ENCODE measurements around the gene ERC2.

Gene ERC2

GRCh38 chr3:55790596-55791350 is 677.5 kb downstream of the ERC2 start:
- H3K27me3 ChIP-seq (ENCODE audit: control insufficient read depth, insufficient read depth, low read length), result no peaks in the 10 kb centered on the region
- no peak overlapping the region for H2AFZ ChIP-seq
- no peak overlapping the region for H3K27ac ChIP-seq
- H3K4me2 ChIP-seq (ENCODE audit: low read length), result no peak overlapping the region
- H3K4me3 ChIP-seq (ENCODE audit: low read depth, low read length), result no peak overlapping the region
- H3K4me1 ChIP-seq, result peaks cover 5% of the 10 kb centered on the region
- H3K9ac ChIP-seq, result no peak overlapping the region
- H3K36me3 ChIP-seq (ENCODE audit: control insufficient read depth, insufficient read depth, low read length), result no peaks in the 10 kb centered on the region
- H3K9me3 ChIP-seq (ENCODE audit: control insufficient read depth, low read length), result no peaks in the 10 kb centered on the region
- no peak for TF ChIP-seq CTCF (IDR thresholded peaks at IDR 0.05)
- no peaks in the 10 kb centered on the region for H3K79me2 ChIP-seq

GRCh38 chr3:55789516-55789915 is 678.8 kb downstream of the ERC2 start:
- H3K27ac ChIP-seq, result no peak overlapping the region
- H3K9ac ChIP-seq, result no peak overlapping the region
- no peaks in the 10 kb centered on the region for H3K9me3 ChIP-seq (ENCODE audit: control insufficient read depth, low read length)
- H3K4me2 ChIP-seq (ENCODE audit: low read length), result no peak overlapping the region
- no peaks in the 10 kb centered on the region for H3K27me3 ChIP-seq (ENCODE audit: control insufficient read depth, insufficient read depth, low read length)
- no peak overlapping the region for H3K4me3 ChIP-seq (ENCODE audit: low read depth, low read length)
- TF ChIP-seq CTCF (IDR thresholded peaks at IDR 0.05), result no peak
- peaks cover 5% of the 10 kb centered on the region for H3K4me1 ChIP-seq
- no peak overlapping the region for H2AFZ ChIP-seq
- H3K79me2 ChIP-seq, result no peaks in the 10 kb centered on the region
- no peaks in the 10 kb centered on the region for H3K36me3 ChIP-seq (ENCODE audit: control insufficient read depth, insufficient read depth, low read length)

- no peaks in the 10 kb centered on the region for H3K9me3 ChIP-seq (ENCODE audit: control insufficient read depth, low read length)
- no peaks in the 10 kb centered on the region for H3K36me3 ChIP-seq (ENCODE audit: control insufficient read depth, insufficient read depth, low read length)
- no peak overlapping the region for H3K27ac ChIP-seq
- H3K9ac ChIP-seq, result no peak overlapping the region
- no peaks in the 10 kb centered on the region for H3K27me3 ChIP-seq (ENCODE audit: control insufficient read depth, insufficient read depth, low read length)
- TF ChIP-seq CTCF (IDR thresholded peaks at IDR 0.05), result no peak
- no peaks in the 10 kb centered on the region for H3K79me2 ChIP-seq
- no peaks in the 10 kb centered on the region for H3K4me1 ChIP-seq
- no peak overlapping the region for H2AFZ ChIP-seq
- no peak overlapping the region for H3K4me3 ChIP-seq (ENCODE audit: low read depth, low read length)
- H3K4me2 ChIP-seq (ENCODE audit: low read length), result no peak overlapping the region
These were observed 685.5 kb downstream of the ERC2 start for GRCh38 chr3:55782807-55783206.

- Histone ChIP-seq H3K27me3 (ENCODE audit: control insufficient read depth, insufficient read depth, low read length) (no peaks in the 10 kb centered on the region), H3K9ac (no peak overlapping the region), H3K36me3 (ENCODE audit: control insufficient read depth, insufficient read depth, low read length) (no peaks in the 10 kb centered on the region), H3K4me1 (no peaks in the 10 kb centered on the region), H3K27ac (no peak overlapping the region), H3K4me2 (ENCODE audit: low read length) (no peak overlapping the region), H2AFZ (no peak overlapping the region), H3K4me3 (ENCODE audit: low read depth, low read length) (no peak overlapping the region), H3K79me2 (no peaks in the 10 kb centered on the region), H3K9me3 (ENCODE audit: control insufficient read depth, low read length) (no peaks in the 10 kb centered on the region)
- TF ChIP-seq CTCF (IDR thresholded peaks at IDR 0.05), result no peak
These were observed 685.9 kb downstream of the ERC2 start for GRCh38 chr3:55782351-55782750.

- Histone ChIP-seq H3K36me3 (ENCODE audit: control insufficient read depth, insufficient read depth, low read length) (no peaks in the 10 kb centered on the region), H3K79me2 (no peaks in the 10 kb centered on the region), H2AFZ (no peak overlapping the region), H3K4me2 (ENCODE audit: low read length) (no peak overlapping the region), H3K9ac (no peak overlapping the region), H3K9me3 (ENCODE audit: control insufficient read depth, low read length) (no peaks in the 10 kb centered on the region), H3K27ac (no peak overlapping the region), H3K4me3 (ENCODE audit: low read depth, low read length) (no peak overlapping the region), H3K27me3 (ENCODE audit: control insufficient read depth, insufficient read depth, low read length) (no peaks in the 10 kb centered on the region), H3K4me1 (no peaks in the 10 kb centered on the region)
- TF ChIP-seq CTCF (IDR thresholded peaks at IDR 0.05), result no peak
These were observed 687.4 kb downstream of the ERC2 start for GRCh38 chr3:55780913-55781312.
